ENCODE results near the gene SORCS1. TPM values are rescaled to one million over a fixed set of nuclear protein-coding genes. Genes with fewer than 3 reads are reported as not detected.

SORCS1 gene
- total and polyA plus RNA-seq, 8 donors, result 0.46 to 2.6 (median 1.6) TPM

DNA sequence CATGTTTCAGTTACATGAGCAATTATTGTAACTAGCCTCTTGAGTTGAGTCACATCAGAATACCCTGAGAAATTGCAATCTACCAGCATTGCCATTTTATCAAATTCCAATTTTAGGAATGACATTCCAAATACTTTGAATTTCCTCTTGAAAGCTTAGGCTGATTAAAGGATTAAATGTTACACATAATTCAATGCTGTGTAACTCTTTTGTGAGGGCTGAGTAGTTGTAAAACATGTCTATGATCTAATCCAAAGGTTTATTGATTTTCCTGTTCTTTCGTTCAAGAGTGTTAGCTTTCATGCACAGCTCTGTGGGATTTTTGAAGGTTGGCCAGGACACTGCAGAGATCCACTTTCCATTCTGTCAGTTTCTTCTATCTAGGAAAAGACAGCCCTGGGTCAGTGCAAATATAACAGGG is 193.1 kb downstream of the SORCS1 start:
- DNase-seq, result no peak
- no peaks in the 10 kb centered on the region for H3K9me3 ChIP-seq

DNA sequence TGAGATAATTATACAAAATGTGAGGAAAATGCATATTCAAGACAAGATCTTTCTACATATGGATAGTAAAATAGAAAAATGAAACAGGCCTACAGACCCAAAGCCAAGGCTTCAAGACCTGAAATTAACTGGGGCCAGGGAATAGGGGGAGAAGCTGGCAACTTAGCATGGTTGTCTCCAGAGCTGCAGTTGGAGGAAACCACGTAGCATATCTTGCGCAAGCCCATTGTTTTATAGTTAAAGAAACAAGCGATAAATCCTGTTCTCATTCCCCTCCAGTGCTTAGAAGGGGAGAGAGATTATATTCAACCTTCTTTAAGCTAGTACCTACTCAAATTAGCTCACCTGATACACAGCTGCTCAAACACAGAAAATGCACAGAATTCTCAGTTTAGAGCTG is 197.1 kb downstream of the SORCS1 start:
- whole genome bisulfite sequencing, 2 donors, result 65 to 80% methylated on average over 3 of the region's 3 CpGs
- FAIRE-seq (no peak), DNase-seq (no peak), ATAC-seq (no peak)
- Histone ChIP-seq H3K4me3 (no peak overlapping the region), H3K9me3 (no peaks in the 10 kb centered on the region), H3K27ac (no peak overlapping the region), H3K4me1 (no peaks in the 10 kb centered on the region), H3K27me3 (no peaks in the 10 kb centered on the region), H3K36me3 (no peaks in the 10 kb centered on the region)
- intact Hi-C loops (cut with DNase I), result no loop called here
- TF ChIP-seq, protein P1, sequence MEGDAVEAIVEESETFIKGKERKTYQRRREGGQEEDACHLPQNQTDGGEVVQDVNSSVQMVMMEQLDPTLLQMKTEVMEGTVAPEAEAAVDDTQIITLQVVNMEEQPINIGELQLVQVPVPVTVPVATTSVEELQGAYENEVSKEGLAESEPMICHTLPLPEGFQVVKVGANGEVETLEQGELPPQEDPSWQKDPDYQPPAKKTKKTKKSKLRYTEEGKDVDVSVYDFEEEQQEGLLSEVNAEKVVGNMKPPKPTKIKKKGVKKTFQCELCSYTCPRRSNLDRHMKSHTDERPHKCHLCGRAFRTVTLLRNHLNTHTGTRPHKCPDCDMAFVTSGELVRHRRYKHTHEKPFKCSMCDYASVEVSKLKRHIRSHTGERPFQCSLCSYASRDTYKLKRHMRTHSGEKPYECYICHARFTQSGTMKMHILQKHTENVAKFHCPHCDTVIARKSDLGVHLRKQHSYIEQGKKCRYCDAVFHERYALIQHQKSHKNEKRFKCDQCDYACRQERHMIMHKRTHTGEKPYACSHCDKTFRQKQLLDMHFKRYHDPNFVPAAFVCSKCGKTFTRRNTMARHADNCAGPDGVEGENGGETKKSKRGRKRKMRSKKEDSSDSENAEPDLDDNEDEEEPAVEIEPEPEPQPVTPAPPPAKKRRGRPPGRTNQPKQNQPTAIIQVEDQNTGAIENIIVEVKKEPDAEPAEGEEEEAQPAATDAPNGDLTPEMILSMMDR (IDR thresholded peaks at IDR 0.05), result no peak

More for the DNA sequence above, 193.1 kb downstream of the SORCS1 start:
- intact Hi-C loops (cut with DNase I), result no loop called here
- Histone ChIP-seq H3K4me1 (no peaks in the 10 kb centered on the region), H3K36me3 (no peaks in the 10 kb centered on the region), H3K27ac (no peak overlapping the region), H3K27me3 (no peaks in the 10 kb centered on the region), H3K4me3 (no peak overlapping the region)
- FAIRE-seq (no peak), ATAC-seq (peak in 3 of 4 donors; percentile 56 to 87 (median 61))
- TF ChIP-seq, protein P1 (IDR thresholded peaks at IDR 0.05), result no peak
- WGBS, 2 donors, result 7 to 10% methylated on average over 1 of the region's 1 CpG

DNA sequence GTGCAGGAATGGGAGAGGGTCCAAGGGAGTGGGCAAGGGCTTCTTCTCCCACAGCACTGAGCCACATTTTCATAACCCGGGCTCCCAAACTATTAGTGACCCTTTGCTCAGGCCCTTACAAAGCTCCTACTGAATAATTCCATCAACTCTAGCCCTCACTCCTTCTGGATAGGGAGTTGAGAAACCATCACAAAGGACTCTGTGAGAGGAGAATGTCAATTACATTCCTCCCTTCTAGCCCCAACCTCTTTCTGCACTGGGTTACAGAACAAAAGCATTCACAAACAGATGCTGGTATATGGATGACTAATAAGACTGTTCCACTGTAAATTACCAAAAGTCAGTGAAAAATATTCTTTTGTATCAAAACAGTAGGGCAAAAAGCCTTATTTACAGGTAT is 203.7 kb downstream of the SORCS1 start:
- TF ChIP-seq, protein P1 (IDR thresholded peaks at IDR 0.05), result no peak
- WGBS, 2 donors, result 62 to 94% methylated on average over 1 of the region's 1 CpG
- no peaks in the 10 kb centered on the region for H3K9me3 ChIP-seq
- FAIRE-seq (no peak), DNase-seq (no peak), ATAC-seq (no peak)
- H3K36me3 ChIP-seq, result no peaks in the 10 kb centered on the region
- H3K4me1 ChIP-seq, result no peaks in the 10 kb centered on the region
- intact Hi-C loops (cut with DNase I), result no loop called here
- H3K4me3 ChIP-seq, result no peak overlapping the region
- H3K27me3 ChIP-seq, result no peaks in the 10 kb centered on the region
- H3K27ac ChIP-seq, result no peak overlapping the region

DNA sequence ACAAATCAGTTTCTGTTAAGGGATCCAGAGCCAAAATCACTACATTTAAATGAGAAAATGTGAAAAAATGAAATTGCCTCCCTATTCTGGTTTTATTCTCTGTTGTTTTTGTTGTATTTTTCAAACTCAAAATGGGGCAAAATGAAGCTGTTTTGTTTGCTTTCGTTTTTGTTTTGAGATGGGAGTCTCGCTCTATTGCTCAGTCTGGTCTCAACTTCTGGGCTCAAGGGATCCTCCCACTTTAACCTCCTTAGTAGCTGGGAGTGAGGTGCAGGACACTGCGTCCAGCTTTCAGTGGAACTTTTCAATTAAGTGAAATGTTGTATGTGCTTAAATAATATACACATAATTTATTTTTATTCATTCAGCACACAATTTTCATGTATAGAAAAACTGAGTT is 205.0 kb downstream of the SORCS1 start:
- Histone ChIP-seq H3K4me1 (no peaks in the 10 kb centered on the region), H3K27ac (no peak overlapping the region), H3K27me3 (no peaks in the 10 kb centered on the region), H3K9me3 (no peaks in the 10 kb centered on the region), H3K36me3 (no peaks in the 10 kb centered on the region), H3K4me3 (no peak overlapping the region)
- no peak for DNase-seq
- ATAC-seq, result no peak
- no peak for FAIRE-seq
- TF ChIP-seq, protein P1 (IDR thresholded peaks at IDR 0.05), result no peak
- intact Hi-C loops (cut with DNase I), result no loop called here
- 48 to 67% methylated on average over 3 of the region's 3 CpGs for WGBS, 2 donors

DNA sequence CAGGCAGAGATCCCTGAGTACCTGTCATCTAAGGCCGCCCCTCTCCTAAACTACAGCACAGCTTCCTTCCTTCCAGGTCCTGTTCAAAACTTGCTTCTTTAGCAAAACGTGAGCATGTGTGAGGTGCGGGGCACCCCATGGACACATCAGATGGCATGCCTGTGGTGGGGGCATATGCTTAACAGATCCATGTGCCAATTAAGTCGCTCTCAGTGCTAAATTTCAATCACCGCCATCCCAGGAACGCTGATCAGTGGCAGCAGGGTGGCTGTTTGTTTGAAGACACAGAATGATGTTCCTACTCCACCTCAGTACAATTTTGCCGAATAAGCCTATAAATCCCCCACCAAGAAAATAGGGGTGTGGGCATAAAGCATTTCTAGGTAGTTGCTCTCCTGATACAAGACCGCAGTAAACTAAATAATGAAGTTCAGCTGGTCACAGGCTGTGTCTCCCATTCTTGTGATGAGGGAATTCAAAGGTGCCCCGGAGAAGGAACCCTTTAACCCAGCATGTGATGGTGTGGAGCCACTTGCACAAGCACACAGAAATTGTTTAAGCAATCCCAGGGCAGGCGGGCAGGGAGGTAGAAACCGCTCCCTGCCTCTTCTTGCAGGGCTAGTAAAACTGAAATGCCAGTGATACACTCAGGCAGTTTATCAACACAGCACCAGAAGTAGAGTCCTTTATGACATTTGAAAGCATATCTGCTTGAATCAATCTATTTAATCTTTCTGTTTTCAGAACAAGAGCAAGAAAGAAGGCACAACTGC is 205.7 kb downstream of the SORCS1 start:
- no peak overlapping the region for H3K4me3 ChIP-seq
- ATAC-seq, result peak in 2 of 4 donors; percentile 36 to 52
- intact Hi-C loops (cut with DNase I), result no loop called here

More for the DNA sequence above, 205.7 kb downstream of the SORCS1 start:
- no peaks in the 10 kb centered on the region for H3K27me3 ChIP-seq
- H3K9me3 ChIP-seq, result no peaks in the 10 kb centered on the region
- DNase-seq (no peak), FAIRE-seq (no peak)
- no peaks in the 10 kb centered on the region for H3K4me1 ChIP-seq
- H3K27ac ChIP-seq, result no peak overlapping the region
- no peaks in the 10 kb centered on the region for H3K36me3 ChIP-seq
- TF ChIP-seq, protein P1 (IDR thresholded peaks at IDR 0.05), result no peak
- WGBS, 2 donors, result 64 to 74% methylated on average over 11 of the region's 11 CpGs

Measured in pancreas (tissue), 10 donors.